Measurements from ENCODE around the gene GSK3A.

GSK3A gene

GRCh38 chr19:42281146-42281826 is 38.9 kb upstream of the GSK3A start:
- DNase-seq (ENCODE audit: low read depth in 2 of 2): no peak

GRCh38 chr19:42280815-42281145 is 38.4 kb upstream of the GSK3A start:
- DNase-seq (ENCODE audit: low read depth in 2 of 2): no peak

DNA sequence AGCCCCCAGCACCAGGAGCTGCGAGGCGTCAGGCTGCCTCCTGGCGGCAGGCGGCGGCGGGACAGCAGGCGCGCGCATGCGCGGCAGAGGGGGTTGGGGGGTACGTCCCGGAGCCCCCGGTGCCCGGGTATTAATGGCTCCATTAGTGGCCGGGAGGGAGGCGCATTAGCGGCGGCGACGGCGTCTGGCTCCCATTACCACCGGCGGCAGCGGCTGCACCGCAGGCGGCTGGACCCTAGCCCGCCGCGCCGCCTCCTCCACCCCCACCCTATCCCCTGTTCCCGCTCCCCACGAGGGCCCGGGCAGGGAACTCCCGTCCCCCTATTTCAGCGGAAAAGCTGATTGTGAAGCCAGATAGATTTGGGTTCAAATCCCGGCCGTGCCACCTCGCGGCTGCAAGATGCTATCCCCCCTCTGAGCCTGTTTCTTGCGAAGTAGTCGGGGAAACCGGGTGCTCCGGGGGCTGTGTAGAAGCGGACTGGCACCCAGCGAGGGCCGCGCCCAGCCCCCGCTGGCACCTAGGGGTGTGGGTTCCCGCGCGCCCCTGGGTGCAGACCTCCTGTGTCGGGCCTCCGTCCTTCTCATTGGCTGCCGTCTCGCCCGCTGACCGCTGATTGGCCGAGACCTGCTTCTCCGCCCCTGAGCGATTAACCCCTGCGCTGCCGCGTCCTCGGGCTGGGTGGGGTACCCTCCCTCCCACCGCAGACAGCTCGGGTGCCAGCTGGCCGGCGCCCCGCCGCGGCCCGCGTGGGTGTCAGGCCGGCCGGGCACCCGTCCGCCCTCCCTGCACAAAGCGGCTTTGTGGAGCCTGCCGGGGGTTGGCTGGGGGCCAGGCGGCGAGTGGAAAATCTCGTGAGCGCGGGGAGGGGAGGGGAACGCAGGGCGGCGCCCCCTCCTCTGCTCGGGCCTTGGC is 37.8 kb upstream of the GSK3A start:
- peak; percentile 75 to 77 for DNase-seq (ENCODE audit: low read depth in 2 of 2)

- DNase-seq (ENCODE audit: low read depth in 2 of 2): no peak
Observed at GRCh38 chr19:42279155-42279901, 36.9 kb upstream of the GSK3A start.

GRCh38 chr19:42278452-42279154 is 36.2 kb upstream of the GSK3A start:
- DNase-seq (ENCODE audit: low read depth in 2 of 2): no peak

- no peak for DNase-seq (ENCODE audit: low read depth in 2 of 2)
Observed at GRCh38 chr19:42277821-42278451, 35.5 kb upstream of the GSK3A start.

GRCh38 chr19:42276821-42277220 is 34.4 kb upstream of the GSK3A start:
- DNase-seq (ENCODE audit: low read depth in 2 of 2): no peak

GRCh38 chr19:42276284-42276683 is 33.9 kb upstream of the GSK3A start:
- DNase-seq (ENCODE audit: low read depth in 2 of 2): no peak

DNA sequence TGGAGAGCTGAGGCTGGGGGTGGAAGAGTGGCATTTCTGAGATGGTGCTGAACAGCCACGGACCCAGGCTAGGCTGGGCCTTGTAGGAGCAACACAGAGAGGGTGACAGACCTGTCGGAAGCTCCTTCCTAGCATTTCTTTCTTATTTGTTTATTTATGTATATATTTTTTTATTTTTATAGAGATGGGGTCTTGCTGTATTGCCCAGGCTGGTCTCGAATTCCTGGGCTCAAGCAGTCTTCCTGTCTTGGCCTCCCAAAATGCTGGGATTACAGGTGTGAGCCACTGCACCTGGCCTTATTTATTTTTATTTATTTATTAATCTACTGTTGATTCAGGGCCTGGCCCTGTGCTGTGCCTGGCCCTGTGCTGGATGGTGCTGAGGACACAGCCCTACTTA is 33.1 kb upstream of the GSK3A start:
- no peak for DNase-seq (ENCODE audit: low read depth in 2 of 2)

GRCh38 chr19:42275103-42275502 is 32.7 kb upstream of the GSK3A start:
- no peak for DNase-seq (ENCODE audit: low read depth in 2 of 2)

DNA sequence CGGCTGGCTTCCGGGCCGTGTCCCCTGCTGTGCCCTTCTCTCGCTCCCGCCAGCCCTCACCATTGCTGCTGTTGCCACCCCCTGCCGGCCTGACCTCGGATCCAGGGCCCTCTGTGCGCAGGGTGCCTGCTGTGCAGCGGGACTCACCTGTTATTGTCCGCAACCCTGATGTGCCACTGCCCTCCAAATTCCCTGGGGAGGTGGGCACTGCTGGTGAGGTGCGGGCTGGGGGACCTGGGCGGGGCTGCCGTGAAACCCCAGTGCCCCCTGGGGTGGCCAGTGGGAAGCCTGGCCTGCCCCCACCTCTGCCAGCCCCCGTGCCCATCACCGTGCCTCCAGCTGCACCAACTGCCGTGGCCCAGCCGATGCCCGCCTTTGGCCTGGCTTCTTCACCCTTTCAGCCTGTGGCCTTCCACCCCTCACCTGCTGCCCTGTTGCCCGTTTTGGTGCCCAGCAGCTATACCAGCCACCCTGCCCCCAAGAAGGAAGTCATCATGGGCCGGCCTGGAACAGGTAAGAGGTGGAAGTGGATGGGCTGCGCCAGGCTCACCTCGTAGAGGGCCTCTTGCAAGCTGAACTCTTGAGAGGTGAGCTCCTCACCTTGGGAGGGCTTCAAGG is 31.8 kb upstream of the GSK3A start:
- no peak for DNase-seq (ENCODE audit: low read depth in 2 of 2)

GRCh38 chr19:42273407-42274064 is 31.1 kb upstream of the GSK3A start:
- DNase-seq (ENCODE audit: low read depth in 2 of 2): no peak

DNA sequence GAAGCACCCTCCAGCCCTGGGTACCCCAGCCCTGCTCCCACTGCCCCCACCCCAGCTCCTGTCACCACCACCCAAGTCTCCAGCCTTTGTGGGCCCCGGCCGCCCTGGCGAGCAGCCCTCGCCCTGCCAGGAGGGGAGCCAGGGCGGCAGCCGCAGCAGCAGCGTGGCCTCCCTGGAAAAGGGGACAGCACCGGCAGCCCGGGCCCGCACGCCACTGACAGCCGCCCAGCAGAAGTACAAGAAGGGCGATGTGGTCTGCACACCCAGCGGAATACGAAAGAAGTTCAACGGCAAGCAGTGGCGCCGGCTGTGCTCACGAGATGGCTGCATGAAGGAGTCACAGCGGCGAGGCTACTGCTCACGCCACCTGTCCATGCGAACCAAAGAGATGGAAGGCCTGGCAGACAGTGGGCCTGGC is 30.6 kb upstream of the GSK3A start:
- no peak for DNase-seq (ENCODE audit: low read depth in 2 of 2)

DNA sequence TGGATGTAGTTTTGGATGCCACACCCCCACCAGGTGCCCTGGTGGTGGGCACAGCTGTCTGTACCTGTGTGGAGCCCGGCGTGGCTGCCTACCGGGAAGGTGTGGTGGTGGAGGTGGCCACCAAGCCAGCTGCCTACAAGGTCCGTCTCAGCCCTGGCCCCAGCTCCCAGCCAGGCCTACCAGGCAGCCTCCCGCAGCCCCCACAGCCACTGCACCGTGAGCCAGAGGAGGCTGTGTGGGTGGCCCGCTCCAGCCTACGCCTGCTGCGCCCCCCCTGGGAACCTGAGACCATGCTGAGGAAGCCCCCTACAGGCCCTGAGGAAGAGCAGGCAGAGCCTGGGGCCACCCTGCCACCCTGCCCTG is 30.1 kb upstream of the GSK3A start:
- no peak for DNase-seq (ENCODE audit: low read depth in 2 of 2)

- DNase-seq (ENCODE audit: low read depth in 2 of 2): no peak
Observed at GRCh38 chr19:42271861-42272534, 29.6 kb upstream of the GSK3A start.

- DNase-seq (ENCODE audit: low read depth in 2 of 2): no peak
Observed at GRCh38 chr19:42271045-42271419, 28.6 kb upstream of the GSK3A start.

DNA sequence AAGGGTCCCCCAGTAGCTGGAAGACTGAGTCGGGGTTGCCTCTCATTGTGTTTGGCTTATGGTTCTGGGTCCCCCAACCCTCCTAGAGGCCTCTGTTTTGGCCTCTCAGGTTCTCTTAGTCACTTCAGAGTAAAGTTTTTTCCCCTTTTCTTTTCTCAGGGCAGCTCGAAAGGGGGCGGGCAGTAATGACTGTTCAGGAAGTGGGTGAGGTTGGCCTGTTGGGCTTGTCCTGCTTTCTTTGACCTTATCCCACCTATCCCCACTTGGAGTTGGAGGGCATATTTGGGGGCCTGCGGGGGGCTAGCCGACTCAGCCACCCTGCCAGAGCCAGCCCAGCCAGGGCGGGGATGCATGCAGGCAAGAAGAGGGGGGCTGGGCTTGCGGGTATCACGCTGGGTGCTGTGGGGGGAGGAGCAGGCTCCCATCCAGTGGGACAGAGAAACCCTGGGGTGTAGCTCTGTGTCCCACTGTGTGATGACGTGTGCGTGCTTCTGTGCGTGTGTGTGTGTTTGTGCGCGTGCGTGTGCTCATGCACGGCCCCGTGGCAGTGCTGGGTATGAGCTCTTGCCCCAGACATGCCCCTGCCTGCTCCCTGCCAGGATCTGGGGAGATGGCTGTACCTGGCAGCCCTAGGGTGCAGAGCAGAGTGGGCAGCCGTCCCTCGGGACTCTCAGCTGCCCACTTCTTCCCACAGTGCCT is 28.1 kb upstream of the GSK3A start:
- DNase-seq (ENCODE audit: low read depth in 2 of 2): no peak

- DNase-seq (ENCODE audit: low read depth in 2 of 2): no peak
Observed at GRCh38 chr19:42269478-42270345, 27.3 kb upstream of the GSK3A start.
